WTC11 (cell line): ENCODE results near the gene PSD. TPM values are rescaled to one million over a fixed set of nuclear protein-coding genes. Genes with fewer than 3 reads are reported as not detected.

Experiments used
- ATAC-seq: fragments of 200-7000 bp; cut with Tn5 transposase; 2 replicates; pipeline ENCODE4 v1.10.0; 2021; ENCODE audit warnings: mild to moderate bottlenecking, moderate library complexity
- CTCF ChIA-PET: fragments of 300-600 bp; sonication (Branson Sonifier 250); formaldehyde crosslinking; loops from one replicate; lab custom pipeline; 2021; ENCODE audit warnings: antibody characterized with exemption; lab: Charles Lee
- POLR2A ChIA-PET: fragments of 350-600 bp; sonication (Branson Sonifier 250); formaldehyde crosslinking; loops from one replicate; lab custom pipeline; 2021; ENCODE audit warnings: antibody characterized with exemption; lab: Charles Lee
- DNase-seq: peaks from one replicate; pipeline ENCODE4 v3.0.0; 2021; ENCODE audit warnings: low spot score
- H3K27ac Mint-ChIP-seq: 2 replicates; pipeline ENCODE4 v1.8.0; 2021; ENCODE audit warnings: mixed read lengths
- H3K27me3 Mint-ChIP-seq: 2 replicates; pipeline ENCODE4 v1.8.0; 2021; ENCODE audit warnings: low read depth, mild to moderate bottlenecking, moderate library complexity, mixed read lengths
- H3K36me3 Mint-ChIP-seq: 2 replicates; pipeline ENCODE4 v1.8.0; 2021; ENCODE audit warnings: mixed read lengths
- H3K4me1 Mint-ChIP-seq: 2 replicates; pipeline ENCODE4 v1.8.0; 2022; ENCODE audit warnings: mixed read lengths
- H3K4me3 Mint-ChIP-seq: 2 replicates; pipeline ENCODE4 v1.8.0; 2021; ENCODE audit warnings: mild to moderate bottlenecking, moderate library complexity, mixed read lengths
- H3K9me3 Mint-ChIP-seq: 2 replicates; pipeline ENCODE4 v1.8.0; 2021; ENCODE audit warnings: mixed read lengths
- ATF1 ChIP-seq: sonication (generic); formaldehyde crosslinking; IDR thresholded peaks from 2 replicates; pipeline ENCODE4 v1.8.1; 2023; ENCODE audit warnings: mild to moderate bottlenecking, moderate library complexity, missing genetic modification reagents
- ATF2 ChIP-seq: sonication (generic); formaldehyde crosslinking; IDR thresholded peaks from 2 replicates; pipeline ENCODE4 v1.8.1; 2022; ENCODE audit warnings: low read depth, missing genetic modification reagents, borderline replicate concordance
- E2F1 ChIP-seq: sonication (generic); formaldehyde crosslinking; IDR thresholded peaks from 2 replicates; pipeline ENCODE4 v1.8.0; 2022; ENCODE audit warnings: mild to moderate bottlenecking, missing genetic modification reagents
- ELF4 ChIP-seq: sonication (generic); formaldehyde crosslinking; IDR thresholded peaks from 2 replicates; pipeline ENCODE4 v1.8.1; 2022; ENCODE audit warnings: low read depth, mild to moderate bottlenecking, moderate library complexity, missing genetic modification reagents
- FOXJ3 ChIP-seq: sonication (generic); formaldehyde crosslinking; IDR thresholded peaks from 2 replicates; pipeline ENCODE4 v1.9.0; 2021; ENCODE audit warnings: missing genetic modification reagents, mild to moderate bottlenecking, borderline replicate concordance
- FOXK1 ChIP-seq: sonication (generic); formaldehyde crosslinking; IDR thresholded peaks from 2 replicates; pipeline ENCODE4 v1.8.0; 2022; ENCODE audit warnings: mild to moderate bottlenecking, moderate library complexity, missing genetic modification reagents
- HMGA2 ChIP-seq: fragments of 250-450 bp; sonication (Bioruptor Pico); IDR thresholded peaks from 2 replicates; pipeline ENCODE4 v1.4.0; 2021; ENCODE audit warnings: mild to moderate bottlenecking, moderate library complexity
- NFYB ChIP-seq: sonication (generic); formaldehyde crosslinking; conservative IDR thresholded peaks from 2 replicates; pipeline ENCODE4 v1.8.0; 2022; ENCODE audit warnings: low read depth, missing genetic modification reagents
- NR3C1 ChIP-seq: sonication (generic); formaldehyde crosslinking; conservative IDR thresholded peaks from 2 replicates; pipeline ENCODE4 v1.8.1; 2023; ENCODE audit warnings: low read depth, mild to moderate bottlenecking, missing genetic modification reagents
- PRRX2 ChIP-seq: fragments of 250-450 bp; sonication (Bioruptor Pico); IDR thresholded peaks from 2 replicates; pipeline ENCODE4 v1.8.0; 2021; ENCODE audit warnings: mild to moderate bottlenecking
- RELA ChIP-seq: sonication (generic); formaldehyde crosslinking; IDR thresholded peaks from 2 replicates; pipeline ENCODE4 v1.8.1; 2022; ENCODE audit warnings: missing genetic modification reagents, mild to moderate bottlenecking, borderline replicate concordance
- SMAD4 ChIP-seq: sonication (generic); formaldehyde crosslinking; IDR thresholded peaks from 2 replicates; pipeline ENCODE4 v1.8.0; 2022; ENCODE audit warnings: mild to moderate bottlenecking, missing genetic modification reagents
- SP1 ChIP-seq: sonication (generic); formaldehyde crosslinking; conservative IDR thresholded peaks from 2 replicates; pipeline ENCODE4 v1.8.1; 2022; ENCODE audit warnings: missing genetic modification reagents
- TCF7 ChIP-seq: sonication (generic); formaldehyde crosslinking; IDR thresholded peaks from 2 replicates; pipeline ENCODE4 v1.8.0; 2022; ENCODE audit warnings: mild to moderate bottlenecking, low read depth, missing genetic modification reagents, moderate library complexity
- ZNF138 ChIP-seq: sonication (generic); formaldehyde crosslinking; conservative IDR thresholded peaks from 2 replicates; pipeline ENCODE4 v1.8.1; 2022; ENCODE audit warnings: mild to moderate bottlenecking, moderate library complexity, missing genetic modification reagents
- ZNF219 ChIP-seq: sonication (generic); formaldehyde crosslinking; IDR thresholded peaks from 2 replicates; pipeline ENCODE4 v1.8.0; 2023; ENCODE audit warnings: missing genetic modification reagents, mild to moderate bottlenecking, borderline replicate concordance
- ZNF416 ChIP-seq: fragments of 250-450 bp; sonication (Bioruptor Pico); IDR thresholded peaks from 2 replicates; pipeline ENCODE4 v1.9.0; 2021; ENCODE audit warnings: mild to moderate bottlenecking, inconsistent platforms
- ZNF423 ChIP-seq: fragments of 250-450 bp; sonication (Bioruptor Pico); IDR thresholded peaks from 2 replicates; pipeline ENCODE4 v2.1.2; 2022; ENCODE audit warnings: mild to moderate bottlenecking, moderate library complexity
- ZNF425 ChIP-seq: fragments of 250-450 bp; sonication (Bioruptor Pico); conservative IDR thresholded peaks from 2 replicates; pipeline ENCODE4 v1.9.0; 2021; ENCODE audit warnings: mild to moderate bottlenecking
- ZNF671 ChIP-seq: fragments of 250-450 bp; sonication (Bioruptor Pico); IDR thresholded peaks from 2 replicates; pipeline ENCODE4 v1.8.0; 2021; ENCODE audit warnings: mild to moderate bottlenecking
- total RNA-seq: library from RNA; stranded (reverse); gene quantifications from 3 replicates; pipeline ENCODE4 v1.2.3, GENCODE V29; 2021
- TF ChIP-seq, protein P1 (sequence below): sonication (generic); formaldehyde crosslinking; IDR thresholded peaks from 2 replicates; pipeline ENCODE4 v1.8.1; 2023; ENCODE audit warnings: mild to moderate bottlenecking, missing genetic modification reagents, moderate library complexity
- TF ChIP-seq, protein P2 (sequence below): sonication (generic); formaldehyde crosslinking; IDR thresholded peaks from 2 replicates; pipeline ENCODE4 v1.8.1; 2023; ENCODE audit warnings: mild to moderate bottlenecking, moderate library complexity, missing genetic modification reagents
- TF ChIP-seq, protein P3 (sequence below): fragments of 250-450 bp; sonication (Bioruptor Pico); IDR thresholded peaks from 2 replicates; pipeline ENCODE4 v1.8.0; 2021; ENCODE audit warnings: mild to moderate bottlenecking
- TF ChIP-seq, protein P4 (sequence below): sonication (generic); formaldehyde crosslinking; IDR thresholded peaks from 2 replicates; pipeline ENCODE4 v1.8.0; 2023; ENCODE audit warnings: missing genetic modification reagents
- TF ChIP-seq, protein P5 (sequence below): fragments of 200-600 bp; IDR thresholded peaks from 2 replicates; pipeline ENCODE4 v1.8.0; 2022; ENCODE audit warnings: antibody characterized with exemption

PSD gene
- total RNA-seq, 1 experiment from 2014 or later = 12.5 TPM

DNA sequence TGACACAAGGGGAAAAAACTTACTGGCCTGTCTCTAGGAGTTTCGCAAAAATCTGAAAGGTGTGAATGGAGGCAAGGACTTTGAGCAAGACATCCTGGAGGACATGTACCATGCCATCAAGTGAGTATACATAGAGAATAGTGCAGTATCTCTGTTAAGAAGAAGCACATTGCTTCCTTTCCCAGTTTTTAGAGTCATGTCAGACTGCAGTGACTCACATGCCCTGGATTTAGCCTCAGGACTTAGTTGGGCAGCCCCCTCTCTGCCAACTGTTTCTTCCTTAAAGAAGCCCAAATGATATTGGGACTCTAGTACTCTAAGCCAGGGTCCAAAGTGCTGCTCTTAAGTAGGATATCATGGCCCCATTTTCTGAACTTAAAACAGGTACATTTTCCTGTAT, 51.1 kb downstream of the PSD start:
- Mint-ChIP-seq H3K27me3 (no peaks in the 10 kb centered on the region), H3K27ac (no peak overlapping the region), H3K4me1 (no peaks in the 10 kb centered on the region), H3K36me3 (peaks cover 75% of the 10 kb centered on the region), H3K9me3 (peaks cover 5% of the 10 kb centered on the region), H3K4me3 (no peak overlapping the region)
- no peak for ATAC-seq
- no peak for TF ChIP-seq NR3C1
- TF ChIP-seq, protein P1, sequence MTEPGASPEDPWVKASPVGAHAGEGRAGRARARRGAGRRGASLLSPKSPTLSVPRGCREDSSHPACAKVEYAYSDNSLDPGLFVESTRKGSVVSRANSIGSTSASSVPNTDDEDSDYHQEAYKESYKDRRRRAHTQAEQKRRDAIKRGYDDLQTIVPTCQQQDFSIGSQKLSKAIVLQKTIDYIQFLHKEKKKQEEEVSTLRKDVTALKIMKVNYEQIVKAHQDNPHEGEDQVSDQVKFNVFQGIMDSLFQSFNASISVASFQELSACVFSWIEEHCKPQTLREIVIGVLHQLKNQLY (CRISPR knock-in tag) = no peak
- TF ChIP-seq, protein P2, sequence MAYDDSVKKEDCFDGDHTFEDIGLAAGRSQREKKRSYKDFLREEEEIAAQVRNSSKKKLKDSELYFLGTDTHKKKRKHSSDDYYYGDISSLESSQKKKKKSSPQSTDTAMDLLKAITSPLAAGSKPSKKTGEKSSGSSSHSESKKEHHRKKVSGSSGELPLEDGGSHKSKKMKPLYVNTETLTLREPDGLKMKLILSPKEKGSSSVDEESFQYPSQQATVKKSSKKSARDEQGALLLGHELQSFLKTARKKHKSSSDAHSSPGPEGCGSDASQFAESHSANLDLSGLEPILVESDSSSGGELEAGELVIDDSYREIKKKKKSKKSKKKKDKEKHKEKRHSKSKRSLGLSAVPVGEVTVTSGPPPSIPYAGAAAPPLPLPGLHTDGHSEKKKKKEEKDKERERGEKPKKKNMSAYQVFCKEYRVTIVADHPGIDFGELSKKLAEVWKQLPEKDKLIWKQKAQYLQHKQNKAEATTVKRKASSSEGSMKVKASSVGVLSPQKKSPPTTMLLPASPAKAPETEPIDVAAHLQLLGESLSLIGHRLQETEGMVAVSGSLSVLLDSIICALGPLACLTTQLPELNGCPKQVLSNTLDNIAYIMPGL (CRISPR knock-in tag) = no peak
- no peak for TF ChIP-seq FOXK1 (CRISPR knock-in tag)
- TF ChIP-seq HMGA2 = no peak
- TF ChIP-seq, protein P3, sequence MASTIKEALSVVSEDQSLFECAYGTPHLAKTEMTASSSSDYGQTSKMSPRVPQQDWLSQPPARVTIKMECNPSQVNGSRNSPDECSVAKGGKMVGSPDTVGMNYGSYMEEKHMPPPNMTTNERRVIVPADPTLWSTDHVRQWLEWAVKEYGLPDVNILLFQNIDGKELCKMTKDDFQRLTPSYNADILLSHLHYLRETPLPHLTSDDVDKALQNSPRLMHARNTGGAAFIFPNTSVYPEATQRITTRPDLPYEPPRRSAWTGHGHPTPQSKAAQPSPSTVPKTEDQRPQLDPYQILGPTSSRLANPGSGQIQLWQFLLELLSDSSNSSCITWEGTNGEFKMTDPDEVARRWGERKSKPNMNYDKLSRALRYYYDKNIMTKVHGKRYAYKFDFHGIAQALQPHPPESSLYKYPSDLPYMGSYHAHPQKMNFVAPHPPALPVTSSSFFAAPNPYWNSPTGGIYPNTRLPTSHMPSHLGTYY (CRISPR knock-in tag) = no peak
- no peak for TF ChIP-seq ZNF138 (CRISPR knock-in tag)
- no peak for TF ChIP-seq ZNF219 (CRISPR knock-in tag)
- no peak for TF ChIP-seq ZNF425 (CRISPR knock-in tag)
- TF ChIP-seq ZNF671 (CRISPR knock-in tag) = no peak
- no peak for TF ChIP-seq ATF1 (CRISPR knock-in tag)
- TF ChIP-seq ZNF416 (CRISPR knock-in tag) = no peak
- no peak for TF ChIP-seq TCF7
- no peak for TF ChIP-seq FOXJ3 (CRISPR knock-in tag)
- no peak for TF ChIP-seq SP1 (CRISPR knock-in tag)
- TF ChIP-seq, protein P4, sequence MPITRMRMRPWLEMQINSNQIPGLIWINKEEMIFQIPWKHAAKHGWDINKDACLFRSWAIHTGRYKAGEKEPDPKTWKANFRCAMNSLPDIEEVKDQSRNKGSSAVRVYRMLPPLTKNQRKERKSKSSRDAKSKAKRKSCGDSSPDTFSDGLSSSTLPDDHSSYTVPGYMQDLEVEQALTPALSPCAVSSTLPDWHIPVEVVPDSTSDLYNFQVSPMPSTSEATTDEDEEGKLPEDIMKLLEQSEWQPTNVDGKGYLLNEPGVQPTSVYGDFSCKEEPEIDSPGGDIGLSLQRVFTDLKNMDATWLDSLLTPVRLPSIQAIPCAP (CRISPR knock-in tag) = no peak
- no peak for TF ChIP-seq ZNF423 (CRISPR knock-in tag)
- TF ChIP-seq SMAD4 (CRISPR knock-in tag) = no peak
- no peak for TF ChIP-seq ELF4 (CRISPR knock-in tag)
- TF ChIP-seq NFYB (CRISPR knock-in tag) = no peak
- CTCF ChIA-PET = interaction anchor here (1.2 kb wide), 1 partner anchor 15 kb away, joined by 5 read pairs; no protein-coding TSS in a partner anchor
- DNase-seq = no peak
- POLR2A ChIA-PET = no interaction called here

GRCh38 chr10:102358712-102359382, 59.7 kb downstream of the PSD start:
- Mint-ChIP-seq H3K27me3 (no peaks in the 10 kb centered on the region), H3K4me3 (no peak overlapping the region), H3K36me3 (peaks cover 36% of the 10 kb centered on the region), H3K27ac (no peak overlapping the region), H3K9me3 (no peaks in the 10 kb centered on the region), H3K4me1 (no peaks in the 10 kb centered on the region)
- DNase-seq (no peak), ATAC-seq (no peak)
- POLR2A ChIA-PET = no interaction called here
- CTCF ChIA-PET = interaction anchor here (1.8 to 20.2 kb wide), 3 partner anchors 25 to 190 kb away, joined by 6 to 906 read pairs (median 12); partner anchors contain the start of genes ELOVL3 and PITX3
- TF ChIP-seq ATF2 (CRISPR knock-in tag) = no peak
- TF ChIP-seq E2F1 (CRISPR knock-in tag) = no peak
- TF ChIP-seq, protein P5, sequence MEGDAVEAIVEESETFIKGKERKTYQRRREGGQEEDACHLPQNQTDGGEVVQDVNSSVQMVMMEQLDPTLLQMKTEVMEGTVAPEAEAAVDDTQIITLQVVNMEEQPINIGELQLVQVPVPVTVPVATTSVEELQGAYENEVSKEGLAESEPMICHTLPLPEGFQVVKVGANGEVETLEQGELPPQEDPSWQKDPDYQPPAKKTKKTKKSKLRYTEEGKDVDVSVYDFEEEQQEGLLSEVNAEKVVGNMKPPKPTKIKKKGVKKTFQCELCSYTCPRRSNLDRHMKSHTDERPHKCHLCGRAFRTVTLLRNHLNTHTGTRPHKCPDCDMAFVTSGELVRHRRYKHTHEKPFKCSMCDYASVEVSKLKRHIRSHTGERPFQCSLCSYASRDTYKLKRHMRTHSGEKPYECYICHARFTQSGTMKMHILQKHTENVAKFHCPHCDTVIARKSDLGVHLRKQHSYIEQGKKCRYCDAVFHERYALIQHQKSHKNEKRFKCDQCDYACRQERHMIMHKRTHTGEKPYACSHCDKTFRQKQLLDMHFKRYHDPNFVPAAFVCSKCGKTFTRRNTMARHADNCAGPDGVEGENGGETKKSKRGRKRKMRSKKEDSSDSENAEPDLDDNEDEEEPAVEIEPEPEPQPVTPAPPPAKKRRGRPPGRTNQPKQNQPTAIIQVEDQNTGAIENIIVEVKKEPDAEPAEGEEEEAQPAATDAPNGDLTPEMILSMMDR = no peak
- no peak for TF ChIP-seq RELA (CRISPR knock-in tag)
- no peak for TF ChIP-seq PRRX2 (CRISPR knock-in tag)
